Small intestine (tissue), 4 donors: ENCODE data around the gene ETFDH. TPM values are rescaled to one million over a fixed set of nuclear protein-coding genes. Genes with fewer than 3 reads are reported as not detected.

ENCODE experiments used
- polyA plus RNA-seq, 4 donors: library from polyadenylated mRNA; stranded (reverse) in 3 of 4; unstranded in 1 of 4; fragments of 200-250 nt in 3 of 4; fragments of 120-200 nt in 1 of 4; gene quantifications; one replicate each; pipeline versions ENCODE4 v1.2.1 to v1.2.3, GENCODE V29; 2013
- donor health status: healthy with polysubstance abuse.
- donor health status: Bipolar disorder and iron deficiency.
- donor health status: healthy.

ETFDH gene
- polyA plus RNA-seq, 4 donors, result 30.6 to 72.4 (median 43.0) TPM

Other genes starting within 250 kb of the ETFDH start
- under 1 TPM in 2 of 4 donors, not detected in 2; 0.16 to 0.53 TPM for gene RXFP1, start 150.4 kb upstream of the ETFDH start, polyA plus RNA-seq
- 1 to 10 TPM; 1.8 to 9.6 (median 3.9) TPM for gene C4orf46, start 409 bp upstream of the ETFDH start, polyA plus RNA-seq
- 10 to 100 TPM; 28.4 to 91.3 (median 40.0) TPM for gene PPID, start 51.1 kb downstream of the ETFDH start, polyA plus RNA-seq
- 10 to 100 TPM in 1 of 4 donors, 1 to 10 TPM in 3; 3.5 to 25.2 (median 6.7) TPM for gene FNIP2, start 96.7 kb downstream of the ETFDH start, polyA plus RNA-seq